Karpas-422 (cell line): Measurements from ENCODE around the gene KCNK7. TPM values are rescaled to one million over a fixed set of nuclear protein-coding genes. Genes with fewer than 3 reads are reported as not detected.

Experiments used
- DNase-seq: peaks from one replicate; pipeline ENCODE4 v3.0.0-alpha.2; 2015
- H2AFZ ChIP-seq: fragments of 200-600 bp; sonication (generic); 2 replicates; pipeline ENCODE4 v1.6.1; 2014; ENCODE audit warnings: antibody characterized with exemption, low read length, mixed read lengths
- H3K27ac ChIP-seq: fragments of 200-600 bp; sonication (generic); 2 replicates; pipeline ENCODE4 v1.5.1; 2014; ENCODE audit warnings: mild to moderate bottlenecking, low read length, moderate library complexity
- H3K27me3 ChIP-seq: fragments of 200-600 bp; sonication (generic); 2 replicates; pipeline ENCODE4 v1.6.1; 2014; ENCODE audit warnings: low read length, mixed read lengths
- H3K36me3 ChIP-seq: fragments of 200-600 bp; sonication (generic); 2 replicates; pipeline ENCODE4 v1.6.1; 2014; ENCODE audit warnings: low read length, mixed read lengths; ENCODE audit not compliant: insufficient read depth
- H3K4me1 ChIP-seq: fragments of 200-600 bp; sonication (generic); 2 replicates; pipeline ENCODE4 v1.6.1; 2014; ENCODE audit warnings: mild to moderate bottlenecking, low read length, mixed read lengths
- H3K4me2 ChIP-seq: fragments of 200-600 bp; sonication (generic); 2 replicates; pipeline ENCODE4 v1.6.1; 2014; ENCODE audit warnings: low read length, low read depth, mild to moderate bottlenecking; ENCODE audit not compliant: poor library complexity, severe bottlenecking
- H3K4me3 ChIP-seq: fragments of 200-600 bp; sonication (generic); 2 replicates; pipeline ENCODE4 v1.5.1; 2014; ENCODE audit warnings: mild to moderate bottlenecking, antibody characterized with exemption, low read length, mixed read lengths
- H3K79me2 ChIP-seq: fragments of 200-600 bp; sonication (generic); 2 replicates; pipeline ENCODE4 v1.6.1; 2014; ENCODE audit warnings: mild to moderate bottlenecking, low read length, mixed read lengths
- H3K9ac ChIP-seq: fragments of 200-600 bp; sonication (generic); 2 replicates; pipeline ENCODE4 v1.6.0; 2014; ENCODE audit warnings: low read length
- H3K9me2 ChIP-seq: fragments of 200-600 bp; sonication (generic), shearing (Covaris generic); replicated peaks from 2 replicates; pipeline ENCODE4 v1.6.0; 2014; ENCODE audit warnings: mild to moderate bottlenecking, low read length, moderate library complexity; ENCODE audit not compliant: insufficient read depth
- H3K9me3 ChIP-seq: fragments of 300-700, 200-600 bp; sonication (generic); 2 replicates; pipeline ENCODE4 v1.6.1; 2014; ENCODE audit warnings: low read length, mixed read lengths
- H4K20me1 ChIP-seq: fragments of 200-600 bp; sonication (generic); 2 replicates; pipeline ENCODE4 v1.6.1; 2014; ENCODE audit warnings: mild to moderate bottlenecking, antibody characterized with exemption, low read length, low read depth; ENCODE audit not compliant: insufficient read depth
- small RNA-seq: library from RNA; depleted of rRNA; stranded (forward); fragments of <200 nt; gene quantifications from one replicate; pipeline ENCODE3, GENCODE V24; 2014
- total RNA-seq: library from RNA; depleted of rRNA; stranded (reverse); fragments of >200 nt; shearing (Covaris generic); gene quantifications from 2 replicates; pipeline ENCODE4 v1.2.3, GENCODE V29; 2014; ENCODE audit warnings: low replicate concordance; rRNA removed

Gene KCNK7
- total RNA-seq, 1 experiment from 2014 or later, result 0.48 TPM

- no peak overlapping the region for H3K27ac ChIP-seq
- H3K4me1 ChIP-seq, result peaks cover 23% of the 10 kb centered on the region
- no peak overlapping the region for H2AFZ ChIP-seq
- H3K27me3 ChIP-seq, result no peaks in the 10 kb centered on the region
- no peak overlapping the region for H3K4me2 ChIP-seq
- H3K4me3 ChIP-seq, result no peak overlapping the region
- H3K9me3 ChIP-seq, result no peaks in the 10 kb centered on the region
- DNase-seq, result no peak
- H3K79me2 ChIP-seq, result no peaks in the 10 kb centered on the region
- no peaks in the 10 kb centered on the region for H3K36me3 ChIP-seq
- no peaks in the 10 kb centered on the region for H4K20me1 ChIP-seq
- no peak overlapping the region for H3K9ac ChIP-seq
- H3K9me2 ChIP-seq, result no peaks in the 10 kb centered on the region
Measured at GRCh38 chr11:65549096-65549495, 46.5 kb downstream of the KCNK7 start.

DNA sequence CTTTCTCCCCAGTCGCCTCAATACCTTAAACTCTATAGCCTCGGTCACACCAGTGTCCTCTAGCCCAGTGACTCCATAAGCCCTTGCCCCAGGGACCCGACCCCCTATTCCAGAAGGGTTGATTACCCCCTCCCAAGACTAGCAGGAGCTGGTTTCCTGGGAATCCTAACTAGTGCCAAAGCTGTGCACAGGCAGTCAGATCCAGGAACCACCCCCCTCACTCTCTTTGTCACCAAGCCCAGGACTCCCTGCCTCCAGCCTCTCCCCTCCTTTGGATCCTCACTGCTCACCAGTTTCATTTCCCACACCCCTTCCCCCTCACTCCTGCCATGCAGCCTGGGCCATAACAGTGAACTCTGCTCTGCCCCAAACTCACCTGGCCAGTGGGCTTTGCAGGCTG is 47.2 kb downstream of the KCNK7 start:
- no peak overlapping the region for H3K4me2 ChIP-seq
- H3K4me1 ChIP-seq, result peaks cover 23% of the 10 kb centered on the region
- no peaks in the 10 kb centered on the region for H4K20me1 ChIP-seq
- H3K27me3 ChIP-seq, result no peaks in the 10 kb centered on the region
- no peak overlapping the region for H2AFZ ChIP-seq
- H3K36me3 ChIP-seq, result no peaks in the 10 kb centered on the region
- no peak for DNase-seq
- H3K9ac ChIP-seq, result no peak overlapping the region
- no peak overlapping the region for H3K4me3 ChIP-seq
- H3K9me3 ChIP-seq, result no peaks in the 10 kb centered on the region
- H3K27ac ChIP-seq, result no peak overlapping the region
- H3K9me2 ChIP-seq, result no peaks in the 10 kb centered on the region
- no peaks in the 10 kb centered on the region for H3K79me2 ChIP-seq

DNA sequence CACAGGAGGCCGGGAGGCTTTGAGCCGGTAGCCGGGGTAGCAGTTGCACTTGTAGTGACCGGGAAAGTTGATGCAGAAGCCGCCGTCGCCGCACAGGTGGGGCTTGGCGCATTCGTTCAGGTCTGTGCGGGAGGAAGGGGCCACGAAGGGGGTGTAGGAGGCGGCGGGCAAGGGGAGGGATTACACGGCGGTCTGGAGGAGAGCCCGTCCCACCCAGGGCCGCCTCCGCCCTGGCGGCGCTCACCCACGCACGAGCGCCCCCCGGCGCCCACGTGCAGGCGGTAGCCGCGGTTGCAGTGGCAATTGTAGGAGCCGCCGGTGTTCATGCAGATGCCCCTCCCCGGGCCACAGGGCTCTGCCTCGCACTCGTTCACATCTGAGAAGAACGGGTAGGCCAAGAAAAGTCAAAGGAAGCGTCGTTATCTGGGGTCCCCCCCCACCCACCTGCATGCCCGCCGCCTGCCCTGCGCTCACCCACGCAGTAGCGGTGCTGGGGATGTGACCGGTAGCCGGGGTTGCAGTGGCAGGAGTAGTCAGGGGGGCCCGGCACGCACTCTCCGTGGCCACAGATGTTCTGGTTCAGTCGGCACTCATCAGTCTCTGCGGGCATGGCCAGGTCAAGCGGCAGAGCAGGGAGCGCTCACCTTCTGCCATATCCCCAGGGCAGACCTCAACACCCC is 48.0 kb downstream of the KCNK7 start:
- Histone ChIP-seq H3K4me1 (peaks cover 23% of the 10 kb centered on the region), H3K79me2 (no peaks in the 10 kb centered on the region), H3K4me3 (no peak overlapping the region), H3K27me3 (no peaks in the 10 kb centered on the region), H3K9me3 (no peaks in the 10 kb centered on the region), H3K4me2 (no peak overlapping the region), H3K9me2 (no peaks in the 10 kb centered on the region), H3K9ac (no peak overlapping the region), H3K27ac (no peak overlapping the region), H2AFZ (no peak overlapping the region), H3K36me3 (no peaks in the 10 kb centered on the region), H4K20me1 (no peaks in the 10 kb centered on the region)
- DNase-seq, result no peak

GRCh38 chr11:65546217-65546958 is 49.2 kb downstream of the KCNK7 start:
- DNase-seq, result peak; percentile 93
- Histone ChIP-seq H3K36me3 (no peaks in the 10 kb centered on the region), H4K20me1 (no peaks in the 10 kb centered on the region), H3K27ac (no peak overlapping the region), H3K4me3 (peak overlapping the region; percentile 65), H3K9me2 (no peaks in the 10 kb centered on the region), H3K9me3 (no peaks in the 10 kb centered on the region), H3K4me2 (peak overlapping the region; percentile 66), H3K79me2 (no peaks in the 10 kb centered on the region), H3K27me3 (no peaks in the 10 kb centered on the region), H3K9ac (peak overlapping the region; percentile 51), H2AFZ (peak overlapping the region; percentile 38; the same call in 1 of the 2 replicates), H3K4me1 (peaks cover 21% of the 10 kb centered on the region)

DNA sequence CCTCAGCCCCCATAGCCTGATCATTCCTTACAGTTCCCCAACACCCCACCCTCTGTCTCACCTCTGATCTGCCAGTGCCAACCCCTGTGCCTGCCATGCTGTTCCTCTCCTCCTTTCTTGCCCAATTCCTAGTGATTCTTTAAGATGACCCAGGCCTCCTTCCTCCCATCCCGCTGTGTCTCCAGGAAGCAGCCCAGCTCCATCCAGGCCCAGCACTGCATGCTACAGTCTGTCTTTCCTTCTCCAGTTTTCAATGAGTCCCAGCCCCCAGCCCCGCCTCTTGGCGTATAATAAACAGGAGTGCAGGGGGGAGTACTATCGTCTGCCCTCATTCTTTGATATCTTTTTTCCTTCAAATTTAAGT is 49.8 kb downstream of the KCNK7 start:
- no peaks in the 10 kb centered on the region for H3K9me2 ChIP-seq
- no peak overlapping the region for H2AFZ ChIP-seq
- peak overlapping the region; percentile 65; the same call in 1 of the 2 replicates for H3K4me3 ChIP-seq

More for the DNA sequence above, 49.8 kb downstream of the KCNK7 start:
- no peak for DNase-seq
- peak overlapping the region; percentile 48 for H3K9ac ChIP-seq
- H3K36me3 ChIP-seq, result no peaks in the 10 kb centered on the region
- no peaks in the 10 kb centered on the region for H3K79me2 ChIP-seq
- H3K9me3 ChIP-seq, result no peaks in the 10 kb centered on the region
- H3K4me2 ChIP-seq, result peak overlapping the region; percentile 66
- H3K4me1 ChIP-seq, result peaks cover 21% of the 10 kb centered on the region
- H3K27ac ChIP-seq, result no peak overlapping the region
- H3K27me3 ChIP-seq, result no peaks in the 10 kb centered on the region
- no peaks in the 10 kb centered on the region for H4K20me1 ChIP-seq

Small RNA genes within 50 kb of the gene (small RNA-seq; reads per million reads assigned to genes)
- not detected for gene AP001362.1
- not detected for gene MIR4690

Other genes with a start within 250 kb of the KCNK7 start
- gene TIGD3, start 241.0 kb downstream of the KCNK7 start, total RNA-seq, result 0.11 and 0.83 TPM in 2 replicates
- 6.7 and 9.7 TPM in 2 replicates for gene SLC25A45, start 213.2 kb downstream of the KCNK7 start, total RNA-seq
- gene FRMD8, start 209.2 kb downstream of the KCNK7 start, total RNA-seq, result 48.5 and 102 TPM in 2 replicates
- 36.5 and 74.7 TPM in 2 replicates for gene NEAT1, start 173.0 kb downstream of the KCNK7 start, total RNA-seq
- 3,783 and 4,167 TPM in 2 replicates for gene MALAT1, start 96.8 kb downstream of the KCNK7 start, total RNA-seq
- gene SCYL1, start 70.7 kb downstream of the KCNK7 start, total RNA-seq, result 39.1 and 79.0 TPM in 2 replicates
- gene LTBP3, start 37.4 kb downstream of the KCNK7 start, total RNA-seq, result 1.3 and 6.8 TPM in 2 replicates
- gene ZNRD2, start 25.3 kb downstream of the KCNK7 start, total RNA-seq, result 31.7 and 49.4 TPM in 2 replicates
- gene FAM89B, start 23.3 kb downstream of the KCNK7 start, total RNA-seq, result 14.2 and 21.9 TPM in 2 replicates
- gene EHBP1L1, start 19.7 kb downstream of the KCNK7 start, total RNA-seq, result 19.9 and 75.1 TPM in 2 replicates
- gene MAP3K11, start 18.4 kb upstream of the KCNK7 start, total RNA-seq, result 11.8 and 28.0 TPM in 2 replicates
- gene PCNX3, start 20.0 kb upstream of the KCNK7 start, total RNA-seq, result 20.4 and 28.5 TPM in 2 replicates
- 74.6 and 123 TPM in 2 replicates for gene SIPA1, start 42.3 kb upstream of the KCNK7 start, total RNA-seq
- gene RELA, start 67.1 kb upstream of the KCNK7 start, total RNA-seq, result 42.6 and 44.0 TPM in 2 replicates
- gene KAT5, start 116.5 kb upstream of the KCNK7 start, total RNA-seq, result 17.8 and 23.9 TPM in 2 replicates
- 70.7 and 133 TPM in 2 replicates for gene RNASEH2C, start 125.0 kb upstream of the KCNK7 start, total RNA-seq
- gene AP5B1, start 185.2 kb upstream of the KCNK7 start, total RNA-seq, result 11.1 and 19.8 TPM in 2 replicates
- gene OVOL1, start 191.3 kb upstream of the KCNK7 start, total RNA-seq, result not detected in 2 replicates
- gene SNX32, start 238.2 kb upstream of the KCNK7 start, total RNA-seq, result not detected in 2 replicates